Placental pericyte (primary cell): ENCODE data around the gene CACNA1I. TPM values are rescaled to one million over a fixed set of nuclear protein-coding genes. Genes with fewer than 3 reads are reported as not detected.

Source experiments
- total RNA-seq: library from RNA; depleted of rRNA; stranded (reverse); fragments of >200 nt; gene quantifications from 2 replicates; pipeline ENCODE4 v1.2.3, GENCODE V29; 2012

CACNA1I gene
- total RNA-seq: under 0.01 TPM in 2 replicates

DNA sequence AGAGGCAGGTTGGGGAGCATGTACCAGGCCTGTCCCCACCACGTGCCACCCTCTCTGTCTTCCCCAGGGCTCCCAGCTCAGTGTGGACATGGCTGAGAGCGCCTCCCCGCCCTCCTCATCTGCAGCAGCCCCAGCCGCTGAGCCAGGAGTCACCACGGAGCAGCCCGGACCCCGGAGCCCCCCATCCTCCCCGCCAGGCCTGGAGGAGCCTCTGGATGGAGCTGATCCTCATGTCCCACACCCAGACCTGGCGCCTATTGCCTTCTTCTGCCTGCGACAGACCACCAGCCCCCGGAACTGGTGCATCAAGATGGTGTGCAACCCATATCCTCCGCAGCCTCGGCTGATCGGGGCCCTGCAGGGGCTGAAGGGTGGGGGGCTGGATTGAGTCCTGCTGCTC is at the start of gene CACNA1I:
TSS of gene CACNA1I (plus strand) at position 89 of the 400 bp plus-strand sequence. CDS start at position 89, 0 bp downstream.

DNA sequence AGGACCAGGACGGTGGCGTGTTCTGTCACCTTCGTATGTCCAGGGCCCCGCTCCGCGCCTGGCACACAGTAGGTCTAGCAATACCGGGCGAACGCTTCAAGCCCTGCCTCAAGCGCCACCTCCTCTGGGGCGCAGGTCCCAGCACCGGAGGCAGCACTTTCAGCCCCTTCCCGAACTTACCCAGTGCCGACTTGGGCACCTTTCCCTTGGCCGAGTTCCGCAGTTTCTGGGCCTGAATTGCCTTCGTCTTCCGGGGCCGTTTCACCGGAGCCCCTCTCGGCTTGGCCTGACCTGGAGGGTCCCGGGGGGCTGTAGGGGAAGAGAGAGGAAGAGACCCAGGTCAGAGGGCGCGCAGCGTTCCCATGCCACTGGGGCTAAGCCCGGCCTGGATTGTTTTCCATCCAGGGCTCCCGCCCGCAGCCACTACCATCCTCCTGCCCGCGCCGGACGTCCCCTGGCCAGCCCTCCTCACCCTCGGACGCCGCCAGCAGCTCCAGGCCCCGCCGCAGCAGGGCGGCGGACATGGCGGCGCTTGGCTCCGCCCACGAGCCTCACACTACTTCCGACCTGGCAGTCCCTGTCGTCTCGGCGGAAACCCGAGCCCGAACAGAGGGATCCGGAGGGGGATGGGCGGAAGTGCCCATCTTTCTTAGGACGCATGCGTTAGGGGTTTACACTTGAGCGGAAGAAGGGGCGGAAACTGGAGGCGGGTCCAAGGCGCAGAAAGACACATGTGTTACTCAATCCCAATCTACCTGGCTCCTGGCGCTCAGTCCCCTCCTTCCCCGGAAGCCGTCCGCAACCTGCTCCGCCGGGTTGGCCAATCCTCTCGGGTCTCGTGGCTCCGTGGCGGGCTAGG is 38.1 kb upstream of the CACNA1I start, which contains the start of gene RPS19BP1:
TSS of gene RPS19BP1 (minus strand) at position 534 of the 859 bp plus-strand sequence. CDS start at position 524, 10 bp downstream.

Other genes with a start within 250 kb of the CACNA1I start
- 2.3 and 16.4 TPM in 2 replicates for gene SYNGR1, start 220.8 kb upstream of the CACNA1I start, total RNA-seq
- 14.3 and 24.3 TPM in 2 replicates for gene TAB1, start 171.0 kb upstream of the CACNA1I start, total RNA-seq
- gene MGAT3, start 113.7 kb upstream of the CACNA1I start, total RNA-seq: 0.57 and 1.1 TPM in 2 replicates
- 40.2 and 42.2 TPM in 2 replicates for gene MIEF1, start 68.5 kb upstream of the CACNA1I start, total RNA-seq
- 202 and 1,291 TPM in 2 replicates for gene ATF4, start 50.2 kb upstream of the CACNA1I start, total RNA-seq
- 47.8 and 51.4 TPM in 2 replicates for gene RPS19BP1, start 38.0 kb upstream of the CACNA1I start, total RNA-seq